PFSK-1 (cell line): ENCODE results near the gene APOA4.

Experiments
- FOXP2 ChIP-seq: optimal IDR thresholded peaks from 2 replicates; pipeline ENCODE3; 2011; ENCODE audit warnings: borderline replicate concordance, control low read depth, inconsistent platforms; ENCODE audit not compliant: insufficient read depth; ENCODE audit errors: extremely low read length, extremely low read depth
- POLR2AphosphoS5 ChIP-seq: IDR thresholded peaks from 2 replicates; pipeline ENCODE4 v1.6.1; 2012; ENCODE audit warnings: low read depth, mild to moderate bottlenecking, control low read depth, low read length, moderate library complexity
- SIN3A ChIP-seq: IDR thresholded peaks from 2 replicates; pipeline ENCODE4 v1.6.1; 2012; ENCODE audit warnings: mild to moderate bottlenecking, low read length, moderate library complexity, borderline replicate concordance; ENCODE audit not compliant: insufficient read depth
- TAF1 ChIP-seq: IDR thresholded peaks from 2 replicates; pipeline ENCODE4 v1.6.1; 2012; ENCODE audit warnings: low read length, control low read depth, borderline replicate concordance; ENCODE audit not compliant: insufficient read depth
- TF ChIP-seq, protein P1 (sequence below), 2 experiments: IDR thresholded peaks; 2 replicates each; pipeline versions ENCODE4 v1.6.1 to v1.8.0; 2011 to 2012; ENCODE audit warnings: low read depth in 2 of 2, low read length in 2 of 2, control low read depth in 1 of 2, inconsistent platforms in 1 of 2, mild to moderate bottlenecking in 1 of 2, moderate library complexity in 1 of 2; ENCODE audit not compliant: insufficient read depth in 1 of 2

The APOA4 gene

DNA sequence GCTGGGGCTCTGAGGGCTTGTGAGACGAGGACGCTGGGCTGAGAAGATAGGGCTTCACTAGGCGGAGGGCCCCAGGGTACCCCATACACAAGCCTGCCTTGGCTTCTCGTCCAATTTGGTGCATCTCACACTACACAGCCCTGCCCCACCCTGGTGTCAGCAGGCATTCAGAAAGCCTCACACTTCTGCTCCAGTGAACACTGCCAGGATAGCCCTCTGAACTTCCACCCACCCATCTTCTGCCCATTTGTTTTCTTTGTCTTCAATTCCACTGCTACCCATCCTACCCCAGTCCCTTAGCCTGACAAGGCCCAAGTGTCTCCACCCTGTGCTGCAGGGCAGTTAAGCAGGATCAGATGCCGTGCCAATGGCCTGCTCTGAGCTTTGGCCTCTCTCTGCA lies 48.4 kb downstream of the APOA4 start:
- TF ChIP-seq SIN3A (no peak), FOXP2 (no peak), TAF1 (no peak), POLR2AphosphoS5 (no peak)
- TF ChIP-seq, protein P1, sequence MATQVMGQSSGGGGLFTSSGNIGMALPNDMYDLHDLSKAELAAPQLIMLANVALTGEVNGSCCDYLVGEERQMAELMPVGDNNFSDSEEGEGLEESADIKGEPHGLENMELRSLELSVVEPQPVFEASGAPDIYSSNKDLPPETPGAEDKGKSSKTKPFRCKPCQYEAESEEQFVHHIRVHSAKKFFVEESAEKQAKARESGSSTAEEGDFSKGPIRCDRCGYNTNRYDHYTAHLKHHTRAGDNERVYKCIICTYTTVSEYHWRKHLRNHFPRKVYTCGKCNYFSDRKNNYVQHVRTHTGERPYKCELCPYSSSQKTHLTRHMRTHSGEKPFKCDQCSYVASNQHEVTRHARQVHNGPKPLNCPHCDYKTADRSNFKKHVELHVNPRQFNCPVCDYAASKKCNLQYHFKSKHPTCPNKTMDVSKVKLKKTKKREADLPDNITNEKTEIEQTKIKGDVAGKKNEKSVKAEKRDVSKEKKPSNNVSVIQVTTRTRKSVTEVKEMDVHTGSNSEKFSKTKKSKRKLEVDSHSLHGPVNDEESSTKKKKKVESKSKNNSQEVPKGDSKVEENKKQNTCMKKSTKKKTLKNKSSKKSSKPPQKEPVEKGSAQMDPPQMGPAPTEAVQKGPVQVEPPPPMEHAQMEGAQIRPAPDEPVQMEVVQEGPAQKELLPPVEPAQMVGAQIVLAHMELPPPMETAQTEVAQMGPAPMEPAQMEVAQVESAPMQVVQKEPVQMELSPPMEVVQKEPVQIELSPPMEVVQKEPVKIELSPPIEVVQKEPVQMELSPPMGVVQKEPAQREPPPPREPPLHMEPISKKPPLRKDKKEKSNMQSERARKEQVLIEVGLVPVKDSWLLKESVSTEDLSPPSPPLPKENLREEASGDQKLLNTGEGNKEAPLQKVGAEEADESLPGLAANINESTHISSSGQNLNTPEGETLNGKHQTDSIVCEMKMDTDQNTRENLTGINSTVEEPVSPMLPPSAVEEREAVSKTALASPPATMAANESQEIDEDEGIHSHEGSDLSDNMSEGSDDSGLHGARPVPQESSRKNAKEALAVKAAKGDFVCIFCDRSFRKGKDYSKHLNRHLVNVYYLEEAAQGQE (IDR thresholded peaks at IDR 0.05; ENCODE audit: insufficient read depth in 1 of 2, low read depth in 2 of 2, low read length in 2 of 2) = no peak

DNA sequence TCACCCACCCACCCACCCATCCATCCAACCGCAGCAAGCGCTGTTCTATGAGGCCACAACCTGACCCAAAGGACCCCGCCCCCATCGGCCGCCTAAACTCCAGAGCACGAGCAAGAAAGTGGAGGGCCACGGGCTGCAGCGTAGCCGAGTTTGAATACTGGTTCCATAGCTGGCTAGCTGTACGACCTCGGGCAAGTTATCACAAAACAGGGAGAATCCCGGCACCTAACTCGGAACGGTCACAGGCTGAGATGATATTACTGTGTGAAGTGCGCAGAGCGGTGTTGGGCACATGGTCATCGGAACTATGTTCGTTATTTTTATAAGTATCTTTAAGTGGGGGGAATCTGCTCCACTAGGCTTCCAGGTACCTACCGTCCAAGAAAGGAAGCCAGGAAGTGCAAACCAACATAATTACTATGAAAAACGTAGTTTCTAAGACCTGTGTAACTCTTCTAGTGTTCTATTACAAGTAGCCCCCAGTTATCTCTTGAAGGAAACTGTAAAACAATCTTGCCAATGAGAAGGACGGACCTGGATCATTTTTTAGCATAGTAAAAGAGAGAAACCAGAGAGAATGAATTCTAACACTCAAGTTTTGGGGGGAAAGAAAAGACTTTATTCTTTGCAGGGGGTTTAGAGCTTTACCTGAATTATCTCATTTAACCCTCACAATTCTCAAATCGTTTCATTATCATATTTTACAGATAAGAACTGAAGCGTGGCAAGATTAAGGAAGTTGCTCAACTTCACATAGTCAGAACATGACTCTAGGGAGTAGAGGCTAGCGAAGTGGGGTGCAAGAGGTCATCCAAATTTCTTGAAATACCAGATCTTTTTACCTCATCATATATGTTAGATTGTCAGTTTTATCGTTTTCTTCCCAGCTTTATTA lies 49.7 kb downstream of the APOA4 start:
- TF ChIP-seq SIN3A (no peak), FOXP2 (no peak), POLR2AphosphoS5 (no peak; the same call in 1 of the 2 replicates), TAF1 (no peak)
- TF ChIP-seq, protein P1 (IDR thresholded peaks at IDR 0.05; ENCODE audit: insufficient read depth in 1 of 2, low read depth in 2 of 2, low read length in 2 of 2) = no peak

DNA sequence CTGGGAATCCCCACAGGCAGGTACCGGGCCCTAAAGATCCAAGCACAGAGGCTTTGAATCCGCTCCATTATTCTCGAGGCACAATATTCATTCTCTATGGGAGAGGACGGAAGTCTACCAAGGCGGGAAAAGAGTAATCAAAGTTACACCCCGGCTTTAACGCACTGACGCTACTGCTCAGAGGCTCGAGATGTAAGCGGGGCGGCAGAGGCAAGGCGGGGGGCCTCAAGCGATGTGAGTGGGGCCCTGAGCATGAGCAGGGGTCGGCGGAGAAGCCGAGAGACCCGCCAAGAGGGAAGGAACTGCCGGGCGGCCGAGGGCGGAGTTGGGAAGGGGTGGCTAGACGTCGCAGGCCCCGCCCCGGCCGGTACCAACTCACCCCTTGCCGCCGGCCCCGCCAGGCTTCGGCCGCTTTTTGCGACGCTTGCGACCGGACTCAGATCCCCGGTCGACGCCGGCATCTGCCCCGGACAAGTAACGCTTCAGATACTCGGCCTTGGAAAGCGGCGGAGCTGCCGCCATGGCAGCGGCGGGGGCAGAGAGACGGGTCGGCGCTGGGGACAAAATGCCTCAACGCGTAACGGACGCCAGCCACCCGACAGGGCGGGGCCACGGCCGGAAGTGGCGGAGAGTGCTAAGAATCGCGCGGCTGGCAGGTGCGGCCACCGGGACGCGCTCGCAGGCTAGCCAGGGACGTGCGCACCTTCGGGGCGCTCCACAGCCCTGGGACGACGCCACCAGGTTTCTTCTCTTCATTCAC lies 50.5 kb downstream of the APOA4 start, which contains the start of gene BUD13:
Gene BUD13, minus strand, starts transcription at position 545 of the 760 bp plus-strand sequence. Its CDS starts 23 bp downstream, at position 522.
- TF ChIP-seq, protein P1 (IDR thresholded peaks at IDR 0.05; ENCODE audit: insufficient read depth in 1 of 2, low read depth in 2 of 2, low read length in 2 of 2) = peak; percentile 21 to 46; a peak in 1 of 4 replicates
- TF ChIP-seq TAF1 = peak; percentile 72; the same call in 1 of the 2 replicates
- TF ChIP-seq FOXP2 = peak; percentile 98
- peak; percentile 95 for TF ChIP-seq POLR2AphosphoS5
- peak; percentile 34; the same call in 1 of the 2 replicates for TF ChIP-seq SIN3A

DNA sequence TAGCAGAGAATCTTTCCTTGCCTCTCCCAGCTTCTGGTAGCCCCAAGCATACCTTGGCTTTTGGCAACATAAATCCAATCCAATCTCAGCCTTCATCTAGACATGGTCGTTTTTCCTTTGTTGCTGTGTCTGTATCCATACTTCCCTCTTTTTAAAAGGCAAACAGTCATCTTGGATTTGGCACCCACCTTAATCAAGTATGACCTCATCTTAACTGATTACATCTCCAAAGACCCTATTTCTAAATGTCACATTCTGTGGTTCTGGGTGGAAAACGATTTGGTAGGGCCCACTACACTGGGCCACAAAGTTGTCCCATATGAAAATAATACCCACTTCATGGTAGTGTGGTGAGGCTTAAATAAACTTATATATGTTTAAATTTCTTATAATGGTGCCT lies 51.2 kb downstream of the APOA4 start:
- TF ChIP-seq POLR2AphosphoS5 (no peak), TAF1 (no peak), SIN3A (no peak), FOXP2 (no peak)
- TF ChIP-seq, protein P1 (IDR thresholded peaks at IDR 0.05; ENCODE audit: insufficient read depth in 1 of 2, low read depth in 2 of 2, low read length in 2 of 2) = no peak
